Stomach (tissue), 9 donors: ENCODE results near the gene NLRC5. TPM values are rescaled to one million over a fixed set of nuclear protein-coding genes. Genes with fewer than 3 reads are reported as not detected.

ENCODE experiments used
- DNase-seq, 2 donors: peaks; one replicate each; pipeline versions ENCODE4 v3.0.0 to v3.0.0-alpha.2; 2013 to 2019
- H3K27ac ChIP-seq, 5 donors: fragments of 200-600 bp in 4 of 5; sonication (generic) in 4 of 5; one replicate each; pipeline ENCODE4 v1.5.1; 2013 to 2019; ENCODE audit warnings: mild to moderate bottlenecking in 1 of 5, moderate library complexity in 1 of 5
- H3K27me3 ChIP-seq, 3 donors: fragments of 200-600 bp; sonication (generic); one replicate each; pipeline ENCODE4 v1.5.1; 2017 to 2019; ENCODE audit warnings: mixed run types in 1 of 3
- H3K36me3 ChIP-seq, 4 donors: fragments of 200-600 bp; sonication (generic); 1 replicate in 3 of 4; 2 replicates in 1 of 4; pipeline ENCODE4 v1.5.1; 2016 to 2019
- H3K4me1 ChIP-seq, 4 donors: fragments of 200-600 bp; sonication (generic); one replicate each; pipeline ENCODE4 v1.5.1; 2016 to 2019
- H3K4me3 ChIP-seq, 4 donors: fragments of 200-600 bp; sonication (generic) in 3 of 4; one replicate each; pipeline ENCODE4 v1.5.1; 2016 to 2019; ENCODE audit warnings: mild to moderate bottlenecking in 1 of 4
- H3K9me3 ChIP-seq, 4 donors: fragments of 200-600 bp; sonication (generic); one replicate each; pipeline ENCODE4 v1.5.1; 2016 to 2019
- EP300 ChIP-seq: sonication (generic); formaldehyde crosslinking; IDR thresholded peaks from one replicate; pipeline ENCODE4 v1.6.1; 2017; ENCODE audit warnings: antibody characterized with exemption
- POLR2A ChIP-seq, 4 donors: fragments of 450-650 bp; IDR thresholded peaks; one replicate each; pipeline ENCODE4 v1.6.1; 2016; ENCODE audit warnings: antibody characterized with exemption in 4 of 4, control low read depth in 2 of 4, mild to moderate bottlenecking in 1 of 4, moderate library complexity in 1 of 4
- POLR2AphosphoS5 ChIP-seq, 3 donors: sonication (generic); formaldehyde crosslinking; IDR thresholded peaks; one replicate each; pipeline ENCODE4 v1.6.1; 2016; ENCODE audit warnings: antibody characterized with exemption in 3 of 3
- WGBS, 5 donors: extraction: QIAGEN DNeasy Blood & Tissue Kit in 3 of 5; methylation state at CpG; one replicate each; pipeline versions ENCODE4 v1.1.5 to v1.1.7; 2013 to 2018; 5-methylcytosine and 5-hydroxymethylcytosine counted together
- intact Hi-C: fragments of 100-400 bp; cut with DNase I; formaldehyde crosslinking; loops from one replicate; pipeline ENCODE4 v1.15.1; 2023; ENCODE audit warnings: low total_unique reads
- polyA plus RNA-seq, 3 donors: library from polyadenylated mRNA; stranded (reverse); fragments of 200-250 nt; gene quantifications; one replicate each; pipeline ENCODE4 v1.2.3, GENCODE V29; 2013
- total RNA-seq, 5 donors: library from RNA; depleted of rRNA; stranded (reverse); fragments of >200 nt; gene quantifications; one replicate each; pipeline versions ENCODE4 v1.1.0 to v1.2.3, GENCODE V29; 2014 to 2016
- TF ChIP-seq, protein P1 (sequence below), 7 experiments: fragments of 450-650 bp in 4 of 7; fragments of 200-600 bp in 3 of 7; sonication (generic) in 3 of 7; IDR thresholded peaks; one replicate each; pipeline ENCODE4 v1.5.1; 2016 to 2019; ENCODE audit warnings: antibody characterized with exemption in 7 of 7, control low read depth in 2 of 7, mild to moderate bottlenecking in 1 of 7
- donor health status: healthy with polysubstance abuse.
- donor health status: Bipolar disorder and iron deficiency.
- donor health status: healthy.

Gene NLRC5
- total and polyA plus RNA-seq, 8 donors: 11.7 to 265 (median 29.4) TPM

DNA sequence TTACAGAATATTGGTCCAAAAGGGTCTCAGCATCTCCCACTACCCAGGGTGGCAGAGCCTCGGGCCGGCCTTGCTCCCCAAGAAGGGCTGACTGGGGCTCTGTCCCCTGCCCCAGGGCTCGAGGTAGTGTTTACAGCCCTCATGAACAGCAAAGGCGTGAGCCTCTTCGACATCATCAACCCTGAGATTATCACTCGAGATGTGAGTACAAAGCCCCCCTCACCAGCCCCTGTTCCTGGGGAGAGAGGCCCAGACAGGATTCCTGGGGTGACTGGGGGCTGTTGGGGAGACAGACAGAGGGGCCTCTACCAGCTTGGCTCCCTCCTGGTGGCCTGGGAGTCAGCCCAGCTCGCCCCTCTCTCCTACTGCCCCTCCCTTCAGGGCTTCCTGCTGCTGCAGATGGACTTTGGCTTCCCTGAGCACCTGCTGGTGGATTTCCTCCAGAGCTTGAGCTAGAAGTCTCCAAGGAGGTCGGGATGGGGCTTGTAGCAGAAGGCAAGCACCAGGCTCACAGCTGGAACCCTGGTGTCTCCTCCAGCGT is 6.1 kb upstream of the NLRC5 start:
- Histone ChIP-seq H3K27me3 (no peaks in the 10 kb centered on the region), H3K4me3 (no peak overlapping the region), H3K4me1 (peaks cover 0 to 43% (median 29%) of the 10 kb centered on the region in 4 donors), H3K9me3 (no peaks in the 10 kb centered on the region), H3K36me3 (no peaks in the 10 kb centered on the region), H3K27ac (peak overlapping the region in 2 of 5 donors; percentile 14 to 54)
- peak in 1 of 3 donors; percentile 8 for TF ChIP-seq POLR2AphosphoS5 (IDR thresholded peaks at IDR 0.05)
- TF ChIP-seq, protein P1, sequence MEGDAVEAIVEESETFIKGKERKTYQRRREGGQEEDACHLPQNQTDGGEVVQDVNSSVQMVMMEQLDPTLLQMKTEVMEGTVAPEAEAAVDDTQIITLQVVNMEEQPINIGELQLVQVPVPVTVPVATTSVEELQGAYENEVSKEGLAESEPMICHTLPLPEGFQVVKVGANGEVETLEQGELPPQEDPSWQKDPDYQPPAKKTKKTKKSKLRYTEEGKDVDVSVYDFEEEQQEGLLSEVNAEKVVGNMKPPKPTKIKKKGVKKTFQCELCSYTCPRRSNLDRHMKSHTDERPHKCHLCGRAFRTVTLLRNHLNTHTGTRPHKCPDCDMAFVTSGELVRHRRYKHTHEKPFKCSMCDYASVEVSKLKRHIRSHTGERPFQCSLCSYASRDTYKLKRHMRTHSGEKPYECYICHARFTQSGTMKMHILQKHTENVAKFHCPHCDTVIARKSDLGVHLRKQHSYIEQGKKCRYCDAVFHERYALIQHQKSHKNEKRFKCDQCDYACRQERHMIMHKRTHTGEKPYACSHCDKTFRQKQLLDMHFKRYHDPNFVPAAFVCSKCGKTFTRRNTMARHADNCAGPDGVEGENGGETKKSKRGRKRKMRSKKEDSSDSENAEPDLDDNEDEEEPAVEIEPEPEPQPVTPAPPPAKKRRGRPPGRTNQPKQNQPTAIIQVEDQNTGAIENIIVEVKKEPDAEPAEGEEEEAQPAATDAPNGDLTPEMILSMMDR (IDR thresholded peaks at IDR 0.05): no peak
- WGBS, 5 donors: 51 to 65% (median 59%) methylated on average over 9 of the region's 9 CpGs
- DNase-seq: peak; percentile 55 to 74
- intact Hi-C loops: no loop called here

DNA sequence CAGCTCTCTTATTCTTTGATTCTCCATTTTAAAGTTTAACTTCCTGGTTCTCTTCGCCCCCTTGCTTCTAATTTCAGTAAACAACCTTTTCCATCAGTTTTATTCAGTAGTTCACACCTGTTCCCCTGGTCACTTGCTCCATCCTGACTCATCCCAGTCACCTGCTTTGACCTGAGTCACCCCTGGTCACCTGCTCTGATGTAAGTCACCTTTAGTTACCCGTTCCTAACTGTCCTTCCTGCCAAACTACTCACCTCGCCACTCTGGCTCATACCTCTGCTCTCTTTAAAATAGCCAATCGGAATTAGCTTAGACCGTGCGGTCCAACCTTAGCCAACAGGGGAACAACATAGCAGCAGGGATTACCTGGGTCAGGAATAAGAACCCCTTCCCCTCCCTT is 4.7 kb upstream of the NLRC5 start:
- intact Hi-C loops: no loop called here
- no peaks in the 10 kb centered on the region for H3K9me3 ChIP-seq
- peaks cover 7 to 52% (median 36%) of the 10 kb centered on the region in 4 donors for H3K4me1 ChIP-seq
- peak overlapping the region in 2 of 5 donors; percentile 49 to 91 for H3K27ac ChIP-seq
- DNase-seq: no peak
- H3K36me3 ChIP-seq: no peaks in the 10 kb centered on the region
- WGBS, 5 donors: 81 to 91% (median 87%) methylated on average over 6 of the region's 6 CpGs
- no peak for TF ChIP-seq EP300
- TF ChIP-seq, protein P1 (IDR thresholded peaks at IDR 0.05): no peak
- no peak for TF ChIP-seq POLR2A (IDR thresholded peaks at IDR 0.05)
- no peak for TF ChIP-seq POLR2AphosphoS5 (IDR thresholded peaks at IDR 0.05)
- H3K27me3 ChIP-seq: no peaks in the 10 kb centered on the region
- no peak overlapping the region for H3K4me3 ChIP-seq

DNA sequence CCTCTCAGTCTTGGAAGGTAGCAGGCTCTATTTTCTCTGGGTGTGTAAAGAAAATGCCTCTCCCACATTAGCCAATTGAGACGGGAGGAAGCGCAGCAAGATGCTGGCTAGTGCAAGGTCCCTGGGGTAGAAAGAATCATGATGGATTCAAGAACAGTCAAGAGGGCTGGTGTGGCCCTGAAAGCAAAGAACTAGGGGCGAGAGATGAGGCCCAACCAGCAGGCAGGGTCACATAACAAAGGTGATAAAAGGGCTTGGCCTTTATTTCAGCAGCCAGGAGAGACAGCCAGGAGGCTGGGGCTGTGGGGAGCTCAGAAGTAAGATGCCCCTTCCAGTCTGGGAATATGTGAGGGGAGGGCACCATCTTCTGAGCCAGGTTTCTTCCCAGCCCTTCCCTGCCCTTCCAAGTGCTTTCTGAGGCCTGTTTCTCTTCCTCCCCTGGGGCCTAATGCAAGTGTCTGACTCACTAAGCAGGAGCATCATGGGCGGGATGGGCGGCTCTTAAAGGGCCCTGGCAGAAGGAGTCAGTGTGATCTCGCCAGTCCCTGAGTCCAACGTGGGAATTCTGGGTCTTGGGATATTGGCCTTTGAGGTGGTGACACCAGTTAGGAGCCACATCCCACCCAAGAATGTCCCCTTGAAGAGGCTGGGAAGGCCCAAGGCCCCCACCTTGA is 3.9 kb upstream of the NLRC5 start:
- intact Hi-C loops: no loop called here
- H3K4me1 ChIP-seq: peaks cover 7 to 58% (median 41%) of the 10 kb centered on the region in 4 donors
- peak; percentile 57 to 59 for DNase-seq

DNA sequence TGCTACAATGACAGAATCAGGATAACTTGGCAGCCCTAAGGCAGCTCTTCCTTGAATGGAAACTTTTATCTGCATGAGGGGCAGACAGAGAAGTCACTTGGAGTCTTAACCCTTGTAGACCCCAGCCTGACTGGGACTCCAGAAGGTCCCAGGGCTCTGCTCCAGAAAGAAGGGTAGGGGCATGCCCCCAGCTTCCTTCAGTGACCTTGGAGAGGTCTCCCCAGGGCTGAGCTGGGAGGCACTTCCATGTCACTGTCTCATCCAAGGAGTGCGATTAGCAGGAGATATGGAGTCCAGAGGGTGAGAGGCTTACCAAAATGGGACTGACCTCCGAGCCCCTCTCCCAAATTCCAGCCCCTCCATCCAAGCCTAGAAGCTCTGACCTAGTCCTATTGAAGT is 3.4 kb upstream of the NLRC5 start:
- no peak for TF ChIP-seq EP300
- TF ChIP-seq POLR2AphosphoS5 (IDR thresholded peaks at IDR 0.05): no peak
- TF ChIP-seq POLR2A (IDR thresholded peaks at IDR 0.05): no peak
- TF ChIP-seq, protein P1 (IDR thresholded peaks at IDR 0.05): no peak
- intact Hi-C loops: no loop called here
- no peak for DNase-seq
- Histone ChIP-seq H3K9me3 (no peaks in the 10 kb centered on the region), H3K4me1 (peaks cover 7 to 63% (median 46%) of the 10 kb centered on the region in 4 donors), H3K36me3 (no peaks in the 10 kb centered on the region), H3K4me3 (no peak overlapping the region), H3K27ac (peak overlapping the region in 4 of 5 donors; percentile 7 to 91 (median 52)), H3K27me3 (no peaks in the 10 kb centered on the region)
- WGBS, 5 donors: 64 to 85% (median 77%) methylated on average over 2 of the region's 2 CpGs

More for the DNA sequence above, 3.9 kb upstream of the NLRC5 start:
- no peak overlapping the region for H3K4me3 ChIP-seq
- no peaks in the 10 kb centered on the region for H3K36me3 ChIP-seq
- 66 to 93% (median 79%) methylated on average over 3 to 7 of the region's 7 CpGs for WGBS, 5 donors
- H3K27ac ChIP-seq: peak overlapping the region in 4 of 5 donors; percentile 7 to 91 (median 52)
- no peak for TF ChIP-seq EP300
- no peak for TF ChIP-seq POLR2AphosphoS5 (IDR thresholded peaks at IDR 0.05)
- TF ChIP-seq POLR2A (IDR thresholded peaks at IDR 0.05): no peak
- TF ChIP-seq, protein P1 (IDR thresholded peaks at IDR 0.05): no peak
- H3K9me3 ChIP-seq: no peaks in the 10 kb centered on the region
- H3K27me3 ChIP-seq: no peaks in the 10 kb centered on the region
